ENCODE data around the gene TMEM273.

- TF ChIP-seq CTCF (IDR thresholded peaks at IDR 0.05; ENCODE audit: low read length) (no peak), EZH2 (IDR thresholded peaks at IDR 0.05; ENCODE audit: borderline replicate concordance, low read length) (no peak)
Observed at GRCh38 chr10:49177391-49178355, 10.5 kb downstream of the TMEM273 start.

Data from OCI-LY1 (cell line).